ES-I3 (cell line): ENCODE results near the gene GRAMD1B.

Experiments
- H3K36me3 ChIP-seq: 2 replicates; pipeline ENCODE4 v1.6.1; 2013; ENCODE audit warnings: mild to moderate bottlenecking, low read length, control low read depth, moderate library complexity; ENCODE audit not compliant: insufficient read depth
- H3K4me1 ChIP-seq: 2 replicates; pipeline ENCODE4 v1.6.1; 2013; ENCODE audit warnings: mild to moderate bottlenecking, control low read depth, low read length; ENCODE audit not compliant: insufficient read depth
- H3K9ac ChIP-seq: 2 replicates; pipeline ENCODE4 v1.6.1; 2013; ENCODE audit warnings: low read depth, mild to moderate bottlenecking, low read length, moderate library complexity
- H3K9me3 ChIP-seq: 2 replicates; pipeline ENCODE4 v1.6.1; 2013; ENCODE audit warnings: mild to moderate bottlenecking, low read length, moderate library complexity; ENCODE audit not compliant: control insufficient read depth, insufficient read depth

The GRAMD1B gene

GRCh38 chr11:123597859-123598258 lies 167.8 kb downstream of the GRAMD1B start:
- H3K9ac ChIP-seq, result no peak overlapping the region
- no peaks in the 10 kb centered on the region for H3K9me3 ChIP-seq
- peaks cover 2% of the 10 kb centered on the region; the same call in 1 of the 2 replicates for H3K36me3 ChIP-seq
- H3K4me1 ChIP-seq, result no peaks in the 10 kb centered on the region

DNA sequence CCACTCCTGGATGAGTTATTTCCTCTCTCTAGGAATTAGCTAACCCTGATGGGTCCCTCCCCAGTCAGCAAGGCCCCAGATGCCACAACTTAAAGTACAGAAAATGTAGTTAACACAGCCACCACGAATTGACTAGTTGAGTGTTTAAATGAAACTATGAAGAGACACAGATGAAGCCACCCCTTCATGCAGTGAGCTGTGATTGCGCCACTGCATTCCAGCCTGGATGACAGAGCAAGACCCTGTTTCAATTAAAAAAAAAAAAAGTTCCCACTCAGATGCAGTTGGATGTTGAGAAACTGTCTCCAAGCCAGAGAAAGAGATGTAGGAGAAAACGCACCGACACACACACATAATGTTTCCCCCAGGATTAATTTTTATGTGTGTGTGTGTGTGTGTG lies 171.1 kb downstream of the GRAMD1B start:
- H3K9ac ChIP-seq, result no peak overlapping the region
- no peaks in the 10 kb centered on the region for H3K4me1 ChIP-seq
- H3K36me3 ChIP-seq, result no peaks in the 10 kb centered on the region
- H3K9me3 ChIP-seq, result no peaks in the 10 kb centered on the region

GRCh38 chr11:123601743-123602142 lies 171.7 kb downstream of the GRAMD1B start:
- H3K4me1 ChIP-seq, result no peaks in the 10 kb centered on the region
- H3K9ac ChIP-seq, result no peak overlapping the region
- H3K36me3 ChIP-seq, result no peaks in the 10 kb centered on the region
- H3K9me3 ChIP-seq, result no peaks in the 10 kb centered on the region

GRCh38 chr11:123603666-123604065 lies 173.6 kb downstream of the GRAMD1B start:
- Histone ChIP-seq H3K9me3 (no peaks in the 10 kb centered on the region), H3K9ac (no peak overlapping the region), H3K4me1 (no peaks in the 10 kb centered on the region), H3K36me3 (no peaks in the 10 kb centered on the region)

- no peaks in the 10 kb centered on the region for H3K36me3 ChIP-seq
Measured at GRCh38 chr11:123607781-123608180, 177.7 kb downstream of the GRAMD1B start.

DNA sequence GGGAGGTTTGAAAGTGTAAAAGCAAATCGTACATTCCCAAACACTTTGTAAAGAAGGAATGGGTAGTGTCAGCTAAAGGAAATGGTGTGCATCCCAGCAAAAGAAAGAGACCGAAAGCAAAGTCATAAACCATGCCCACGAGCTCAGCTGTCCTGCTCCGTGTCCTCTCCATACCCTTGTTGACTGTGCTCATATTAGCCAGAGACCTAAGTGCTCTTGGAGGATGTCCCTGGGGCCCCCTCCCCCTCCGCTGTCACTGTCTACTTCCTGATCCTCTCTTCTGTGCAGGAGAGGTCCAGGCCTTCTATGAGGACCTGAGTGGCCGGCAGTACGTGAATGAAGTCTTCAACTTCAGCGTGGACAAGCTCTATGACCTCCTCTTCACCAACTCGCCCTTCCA lies 178.3 kb downstream of the GRAMD1B start:
- H3K4me1 ChIP-seq, result no peaks in the 10 kb centered on the region
- peaks cover 3% of the 10 kb centered on the region; the same call in 1 of the 2 replicates for H3K36me3 ChIP-seq
- no peaks in the 10 kb centered on the region for H3K9me3 ChIP-seq
- no peak overlapping the region for H3K9ac ChIP-seq

More at GRCh38 chr11:123607781-123608180, 177.7 kb downstream of the GRAMD1B start:
- Histone ChIP-seq H3K4me1 (no peaks in the 10 kb centered on the region), H3K9ac (no peak overlapping the region), H3K9me3 (no peaks in the 10 kb centered on the region)

DNA sequence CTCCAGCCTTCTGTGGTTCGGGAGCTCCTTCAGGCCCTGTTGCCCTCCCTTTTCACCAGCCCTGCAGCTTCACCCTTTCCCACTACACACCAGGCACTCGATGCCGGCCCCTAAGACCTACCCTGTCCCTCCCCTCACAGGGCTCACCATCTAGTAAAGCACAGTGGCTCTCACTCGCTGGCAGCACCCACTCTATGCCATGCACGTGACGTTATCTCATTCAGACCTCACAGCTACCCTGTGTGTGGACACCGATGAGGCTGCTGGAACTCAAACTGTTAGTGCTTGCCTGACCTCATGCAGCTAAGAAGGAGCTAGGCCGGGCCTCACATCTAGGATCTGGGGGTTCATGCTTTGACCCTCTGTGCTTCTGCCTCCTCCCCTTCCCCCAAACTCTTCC lies 178.9 kb downstream of the GRAMD1B start:
- peaks cover 3% of the 10 kb centered on the region; the same call in 1 of the 2 replicates for H3K36me3 ChIP-seq

GRCh38 chr11:123611698-123612097 lies 181.6 kb downstream of the GRAMD1B start:
- no peaks in the 10 kb centered on the region for H3K9me3 ChIP-seq
- peaks cover 7% of the 10 kb centered on the region; the same call in 1 of the 2 replicates for H3K36me3 ChIP-seq
- no peaks in the 10 kb centered on the region; the same call in 1 of the 2 replicates for H3K4me1 ChIP-seq
- H3K9ac ChIP-seq, result no peak overlapping the region

More for the DNA sequence above, 178.9 kb downstream of the GRAMD1B start:
- no peaks in the 10 kb centered on the region for H3K4me1 ChIP-seq
- no peak overlapping the region for H3K9ac ChIP-seq
- no peaks in the 10 kb centered on the region for H3K9me3 ChIP-seq

- Histone ChIP-seq H3K36me3 (peaks cover 7% of the 10 kb centered on the region; the same call in 1 of the 2 replicates), H3K4me1 (no peaks in the 10 kb centered on the region; the same call in 1 of the 2 replicates), H3K9ac (no peak overlapping the region), H3K9me3 (no peaks in the 10 kb centered on the region)
Measured at GRCh38 chr11:123616505-123617198, 186.6 kb downstream of the GRAMD1B start.

- no peak overlapping the region for H3K9ac ChIP-seq
- H3K9me3 ChIP-seq, result no peaks in the 10 kb centered on the region
- H3K4me1 ChIP-seq, result no peaks in the 10 kb centered on the region
- H3K36me3 ChIP-seq, result no peaks in the 10 kb centered on the region; the same call in 1 of the 2 replicates
Measured at GRCh38 chr11:123622576-123622975, 192.5 kb downstream of the GRAMD1B start.

DNA sequence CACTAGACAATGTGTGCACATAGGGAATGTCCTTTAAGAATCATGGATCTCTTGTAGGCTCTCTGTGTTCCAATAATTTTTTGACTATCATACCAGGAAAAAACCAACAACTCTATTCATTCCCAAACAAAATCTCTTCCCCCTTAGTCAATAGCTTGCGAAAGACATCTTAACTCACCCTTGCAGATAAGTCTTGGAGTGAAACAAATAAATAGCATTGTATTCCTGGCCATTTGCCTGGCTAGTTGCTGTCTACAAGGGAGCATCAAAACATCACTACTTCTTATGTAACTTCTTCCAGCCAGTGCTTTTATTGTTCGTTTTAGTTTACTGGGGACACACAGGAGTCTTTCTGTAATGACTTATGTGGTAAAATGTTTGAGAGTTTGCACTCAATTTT lies 194.9 kb downstream of the GRAMD1B start:
- Histone ChIP-seq H3K36me3 (no peaks in the 10 kb centered on the region; the same call in 1 of the 2 replicates), H3K9me3 (no peaks in the 10 kb centered on the region), H3K9ac (no peak overlapping the region), H3K4me1 (no peaks in the 10 kb centered on the region)

DNA sequence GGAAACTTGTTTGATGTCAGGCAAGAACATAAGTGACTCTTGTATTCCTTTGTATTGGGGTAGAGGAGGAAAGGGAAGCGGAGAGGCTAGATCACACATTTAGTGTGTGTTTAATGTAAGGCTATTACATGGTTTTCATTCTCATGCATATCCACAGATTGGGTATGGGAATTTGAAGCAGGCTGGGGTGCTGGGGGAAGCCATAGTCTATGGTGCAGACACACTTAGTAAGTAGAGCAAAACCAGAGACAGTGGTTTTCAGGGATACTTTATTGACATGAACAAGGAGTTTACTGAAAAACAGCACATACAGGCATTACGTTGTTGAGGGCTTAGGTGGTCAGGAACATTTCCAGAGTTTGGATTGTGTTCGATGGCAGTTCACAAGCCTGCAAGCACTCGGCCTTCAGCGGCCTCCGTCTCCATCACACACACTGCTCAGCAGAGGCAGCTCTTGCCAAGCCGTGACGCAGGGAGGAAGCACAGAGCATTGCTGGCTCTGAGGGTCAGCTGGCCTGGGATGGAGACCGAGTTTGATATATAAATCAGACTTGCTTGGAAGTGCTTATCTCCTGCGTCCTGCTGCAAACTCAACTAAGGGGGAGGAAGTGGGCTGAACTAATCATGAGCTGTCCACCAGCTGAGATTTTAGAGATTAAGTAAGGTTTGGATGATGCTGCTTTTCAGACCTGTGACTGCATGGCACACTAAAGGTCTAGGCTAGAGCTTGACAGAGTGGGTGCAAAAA lies 199.0 kb downstream of the GRAMD1B start:
- Histone ChIP-seq H3K9me3 (no peaks in the 10 kb centered on the region), H3K36me3 (no peaks in the 10 kb centered on the region; the same call in 1 of the 2 replicates), H3K9ac (no peak overlapping the region), H3K4me1 (no peaks in the 10 kb centered on the region)

DNA sequence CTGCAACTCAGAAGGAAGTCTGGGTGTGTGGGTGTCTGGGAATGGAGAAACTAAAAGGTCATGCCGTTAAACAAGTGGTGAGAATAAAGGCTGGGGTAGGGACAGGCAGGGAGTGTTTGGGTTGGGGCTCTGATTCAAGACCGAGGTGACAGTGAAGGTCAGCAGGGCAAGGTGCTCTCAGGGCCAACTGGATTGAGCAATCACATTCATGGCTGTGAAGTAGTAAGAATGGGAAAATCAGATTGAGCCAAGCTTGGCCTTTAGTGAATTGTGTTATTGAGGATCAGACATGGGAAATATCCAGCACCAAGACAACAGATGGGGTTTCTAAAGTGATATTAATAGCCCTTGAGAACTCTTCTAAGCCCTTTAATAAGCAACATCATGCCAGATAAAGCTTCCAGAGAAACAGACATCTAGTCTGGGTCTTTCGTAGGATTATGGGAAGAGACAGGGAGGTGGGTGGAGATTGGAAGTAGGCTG lies 200.1 kb downstream of the GRAMD1B start:
- Histone ChIP-seq H3K36me3 (no peaks in the 10 kb centered on the region), H3K4me1 (no peaks in the 10 kb centered on the region), H3K9me3 (no peaks in the 10 kb centered on the region), H3K9ac (no peak overlapping the region)

DNA sequence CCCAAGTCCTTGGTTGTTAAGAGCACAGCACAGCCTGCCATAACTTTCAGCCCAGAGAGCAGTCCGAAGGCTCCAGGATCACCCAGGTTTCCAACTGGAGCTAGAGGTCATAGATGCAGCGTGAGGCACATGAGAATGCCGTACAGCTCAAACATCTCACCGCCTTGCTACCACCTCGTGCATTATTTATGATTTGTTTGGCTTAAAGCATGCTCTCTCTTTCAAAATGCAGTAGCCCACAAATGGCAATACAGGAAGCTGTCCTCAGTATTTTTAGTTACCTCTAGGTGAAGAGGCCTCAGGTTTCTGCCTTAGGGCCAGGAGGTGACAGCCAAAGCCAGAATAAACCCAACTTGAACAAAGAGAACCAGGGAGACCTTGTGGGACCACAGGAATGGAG lies 210.0 kb downstream of the GRAMD1B start:
- Histone ChIP-seq H3K9me3 (no peaks in the 10 kb centered on the region), H3K9ac (no peak overlapping the region), H3K36me3 (no peaks in the 10 kb centered on the region), H3K4me1 (peaks cover 8% of the 10 kb centered on the region)
